ENCODE data around the gene HIVEP3. TPM values are rescaled to one million over a fixed set of nuclear protein-coding genes. Genes with fewer than 3 reads are reported as not detected.
A peak's percentile ranks its signal among the peaks of the same experiment; 100 is the strongest.

Gene HIVEP3
- total RNA-seq, 1 experiment from 2014 or later, result 6.0 TPM

GRCh38 chr1:41895552-41895951 lies 23.2 kb downstream of the HIVEP3 start:
- ATAC-seq, result no peak
- Histone ChIP-seq H3K36me3 (ENCODE audit: control insufficient read depth, insufficient read depth, low read length) (no peaks in the 10 kb centered on the region), H3K4me1 (ENCODE audit: control insufficient read depth, insufficient read depth, low read length) (peaks cover 31% of the 10 kb centered on the region), H3K27ac (ENCODE audit: low read length) (no peak overlapping the region; the same call in 1 of the 2 replicates), H3K4me3 (ENCODE audit: low read depth in 2 of 2, low read length in 2 of 2) (no peak overlapping the region), H3K27me3 (ENCODE audit: control insufficient read depth, insufficient read depth, low read length) (no peaks in the 10 kb centered on the region), H3K9me3 (ENCODE audit: control insufficient read depth, insufficient read depth, low read depth, low read length) (no peaks in the 10 kb centered on the region)
- no peak for TF ChIP-seq REST (IDR thresholded peaks at IDR 0.05; ENCODE audit: insufficient read depth in 1 of 2, low read depth in 2 of 2, low read length in 1 of 2)
- TF ChIP-seq SIN3A (IDR thresholded peaks at IDR 0.05; ENCODE audit: borderline replicate concordance, insufficient read depth, low read depth, low read length), result no peak
- ChIA-PET CTCF (no interaction called here), POLR2A (no interaction called here)
- in situ Hi-C loops (cut with HindIII; ENCODE audit: low pct_unique_long_range_greater_than_20kb, low sequenced_read_pairs) (no loop called here), intact Hi-C loops (cut with micrococcal nuclease; ENCODE audit: unreplicated experiment) (no loop called here)
- BruUV-seq (replicated peaks), result no TSS peak
- no peak for DNase-seq (ENCODE audit: low read depth, low spot score)

- in situ Hi-C loops (cut with HindIII; ENCODE audit: low pct_unique_long_range_greater_than_20kb, low sequenced_read_pairs), result no loop called here
- H3K27ac ChIP-seq (ENCODE audit: low read length), result peak overlapping the region; percentile 64
- CTCF ChIA-PET, result interaction anchor here (0.5 kb wide), 1 partner anchor 12 kb away, joined by 7 read pairs; no protein-coding TSS in a partner anchor
Observed at GRCh38 chr1:41894808-41895483, 23.8 kb downstream of the HIVEP3 start.

More at GRCh38 chr1:41894808-41895483, 23.8 kb downstream of the HIVEP3 start:
- Histone ChIP-seq H3K4me3 (ENCODE audit: low read depth in 2 of 2, low read length in 2 of 2) (no peak overlapping the region), H3K4me1 (ENCODE audit: control insufficient read depth, insufficient read depth, low read length) (peaks cover 34% of the 10 kb centered on the region), H3K9me3 (ENCODE audit: control insufficient read depth, insufficient read depth, low read depth, low read length) (no peaks in the 10 kb centered on the region), H3K27me3 (ENCODE audit: control insufficient read depth, insufficient read depth, low read length) (no peaks in the 10 kb centered on the region), H3K36me3 (ENCODE audit: control insufficient read depth, insufficient read depth, low read length) (no peaks in the 10 kb centered on the region)
- no peak for DNase-seq (ENCODE audit: low read depth, low spot score)
- TF ChIP-seq TCF7L2 (IDR thresholded peaks at IDR 0.05; ENCODE audit: low read depth, low read length) (no peak), REST (IDR thresholded peaks at IDR 0.05; ENCODE audit: insufficient read depth in 1 of 2, low read depth in 2 of 2, low read length in 1 of 2) (no peak), CTCF (IDR thresholded peaks at IDR 0.05) (no peak), POLR2AphosphoS5 (IDR thresholded peaks at IDR 0.05; ENCODE audit: low read depth, low read length) (no peak), SIN3A (IDR thresholded peaks at IDR 0.05; ENCODE audit: borderline replicate concordance, insufficient read depth, low read depth, low read length) (no peak)
- ATAC-seq, result no peak; the same call in 1 of the 2 replicates
- POLR2A ChIA-PET, result no interaction called here
- BruUV-seq (replicated peaks), result no TSS peak
- intact Hi-C loops (cut with micrococcal nuclease; ENCODE audit: unreplicated experiment), result no loop called here

Measured in Panc1 (cell line).